ENCODE data around the gene SLC17A2. TPM values are rescaled to one million over a fixed set of nuclear protein-coding genes. Genes with fewer than 3 reads are reported as not detected.

SLC17A2 gene
- total and polyA plus RNA-seq, 7 donors: not detected

DNA sequence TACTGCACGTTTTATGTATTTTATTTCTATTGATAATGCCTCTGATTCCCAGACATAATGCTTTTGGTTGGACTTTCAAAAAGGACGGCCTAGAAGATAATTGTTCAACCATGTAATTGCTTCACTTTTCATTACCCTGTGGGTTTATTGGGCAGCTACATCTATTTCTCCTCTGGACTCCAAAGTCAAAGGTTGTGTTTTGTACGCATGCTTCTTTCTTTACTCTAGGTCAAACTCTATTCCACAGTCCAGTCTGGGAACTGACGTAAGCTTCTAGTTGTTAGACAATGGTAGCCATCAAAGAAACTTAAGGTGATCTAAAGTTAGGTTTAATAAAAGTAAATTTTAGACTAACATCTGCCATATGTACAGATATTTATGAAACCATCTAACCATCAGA, 49.9 kb downstream of the SLC17A2 start:
- Histone ChIP-seq H3K4me3 (no peak overlapping the region), H3K4me1 (no peaks in the 10 kb centered on the region), H3K27ac (no peak overlapping the region), H3K27me3 (ENCODE audit: insufficient read depth in 3 of 3, low read length in 2 of 3) (no peaks in the 10 kb centered on the region), H3K9me3 (no peaks in the 10 kb centered on the region), H3K36me3 (ENCODE audit: insufficient read depth in 1 of 2, low read depth in 1 of 2) (no peaks in the 10 kb centered on the region)
- DNase-seq (no peak), ATAC-seq (no peak)
- intact Hi-C loops (cut with DNase I): no loop called here
- 86 to 90% (median 88%) methylated on average over 4 of the region's 4 CpGs for WGBS, 3 donors
- TF ChIP-seq, protein P1, sequence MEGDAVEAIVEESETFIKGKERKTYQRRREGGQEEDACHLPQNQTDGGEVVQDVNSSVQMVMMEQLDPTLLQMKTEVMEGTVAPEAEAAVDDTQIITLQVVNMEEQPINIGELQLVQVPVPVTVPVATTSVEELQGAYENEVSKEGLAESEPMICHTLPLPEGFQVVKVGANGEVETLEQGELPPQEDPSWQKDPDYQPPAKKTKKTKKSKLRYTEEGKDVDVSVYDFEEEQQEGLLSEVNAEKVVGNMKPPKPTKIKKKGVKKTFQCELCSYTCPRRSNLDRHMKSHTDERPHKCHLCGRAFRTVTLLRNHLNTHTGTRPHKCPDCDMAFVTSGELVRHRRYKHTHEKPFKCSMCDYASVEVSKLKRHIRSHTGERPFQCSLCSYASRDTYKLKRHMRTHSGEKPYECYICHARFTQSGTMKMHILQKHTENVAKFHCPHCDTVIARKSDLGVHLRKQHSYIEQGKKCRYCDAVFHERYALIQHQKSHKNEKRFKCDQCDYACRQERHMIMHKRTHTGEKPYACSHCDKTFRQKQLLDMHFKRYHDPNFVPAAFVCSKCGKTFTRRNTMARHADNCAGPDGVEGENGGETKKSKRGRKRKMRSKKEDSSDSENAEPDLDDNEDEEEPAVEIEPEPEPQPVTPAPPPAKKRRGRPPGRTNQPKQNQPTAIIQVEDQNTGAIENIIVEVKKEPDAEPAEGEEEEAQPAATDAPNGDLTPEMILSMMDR (IDR thresholded peaks at IDR 0.05): no peak

DNA sequence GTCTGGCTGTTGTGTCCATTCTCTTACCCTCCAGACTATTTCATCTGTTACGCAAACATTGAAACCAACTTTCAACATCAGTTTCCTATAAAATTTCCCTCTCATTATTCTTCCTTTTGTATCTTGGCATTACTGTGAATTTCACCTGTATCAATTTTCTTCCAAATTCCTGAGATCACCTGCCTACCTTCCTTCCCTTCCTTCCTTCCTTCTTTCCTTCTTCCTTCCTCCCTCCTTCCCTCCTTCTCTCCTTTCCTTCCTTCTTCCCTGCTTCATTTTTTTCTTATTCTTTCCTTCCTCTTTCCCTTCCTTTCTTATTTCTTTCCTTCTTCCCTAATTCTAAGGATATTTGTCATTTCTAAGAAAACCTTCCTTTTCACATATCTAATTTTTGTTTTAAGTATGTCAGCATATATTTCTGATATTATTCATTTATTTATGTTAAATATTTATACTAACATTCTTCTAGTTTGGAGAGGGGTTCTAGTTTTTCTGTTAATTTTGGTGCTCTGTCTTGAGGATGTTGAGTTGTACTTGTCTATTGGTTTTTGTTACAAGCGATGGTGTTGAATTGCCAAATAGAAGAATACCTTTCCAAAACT, 51.7 kb downstream of the SLC17A2 start:
- Histone ChIP-seq H3K27me3 (ENCODE audit: insufficient read depth in 3 of 3, low read length in 2 of 3) (no peaks in the 10 kb centered on the region), H3K9me3 (no peaks in the 10 kb centered on the region), H3K36me3 (ENCODE audit: insufficient read depth in 1 of 2, low read depth in 1 of 2) (no peaks in the 10 kb centered on the region), H3K27ac (no peak overlapping the region), H3K4me3 (no peak overlapping the region), H3K4me1 (no peaks in the 10 kb centered on the region)
- DNase-seq (no peak), ATAC-seq (no peak)
- WGBS, 3 donors: 97% methylated on average over 2 of the region's 2 CpGs
- TF ChIP-seq, protein P1 (IDR thresholded peaks at IDR 0.05): no peak
- intact Hi-C loops (cut with DNase I): no loop called here

DNA sequence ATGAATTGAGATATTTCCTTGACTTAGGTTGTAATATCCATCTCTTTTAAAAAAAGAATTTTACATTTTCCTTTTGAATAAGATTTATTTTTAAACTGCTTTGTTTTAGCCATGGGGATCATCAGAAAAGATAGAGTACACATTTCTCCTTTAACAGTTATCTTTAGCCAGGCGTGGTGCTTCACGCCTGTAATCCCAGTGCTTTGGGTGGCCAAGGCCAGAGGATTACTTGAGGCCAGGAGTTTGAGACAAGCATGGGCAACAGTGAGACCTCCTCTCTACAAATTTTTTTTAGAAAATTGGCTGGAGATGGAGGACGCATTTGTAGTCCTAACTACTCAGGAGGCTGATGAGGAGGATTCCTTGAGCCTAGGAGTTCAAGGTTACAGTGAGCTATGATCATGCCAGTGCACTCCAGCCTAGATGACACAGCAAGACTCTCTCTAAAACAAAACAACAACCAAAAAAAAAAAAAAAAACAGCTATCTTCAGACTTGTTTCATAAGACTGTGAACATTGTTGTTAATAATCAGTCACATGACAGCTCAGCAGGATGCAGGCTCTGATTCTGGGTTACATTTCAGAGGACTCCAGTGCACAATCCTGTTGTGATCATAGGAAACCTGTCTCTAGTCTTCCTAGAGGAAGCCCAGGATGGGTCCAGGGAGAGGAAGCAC, 54.4 kb downstream of the SLC17A2 start:
- intact Hi-C loops (cut with DNase I): no loop called here
- Histone ChIP-seq H3K27ac (no peak overlapping the region), H3K36me3 (ENCODE audit: insufficient read depth in 1 of 2, low read depth in 1 of 2) (no peaks in the 10 kb centered on the region), H3K4me3 (no peak overlapping the region), H3K9me3 (no peaks in the 10 kb centered on the region), H3K4me1 (no peaks in the 10 kb centered on the region), H3K27me3 (ENCODE audit: insufficient read depth in 3 of 3, low read length in 2 of 3) (no peaks in the 10 kb centered on the region)
- DNase-seq (no peak), ATAC-seq (no peak)
- 59 to 71% (median 59%) methylated on average over 3 of the region's 3 CpGs for WGBS, 3 donors
- TF ChIP-seq, protein P1 (IDR thresholded peaks at IDR 0.05): no peak

DNA sequence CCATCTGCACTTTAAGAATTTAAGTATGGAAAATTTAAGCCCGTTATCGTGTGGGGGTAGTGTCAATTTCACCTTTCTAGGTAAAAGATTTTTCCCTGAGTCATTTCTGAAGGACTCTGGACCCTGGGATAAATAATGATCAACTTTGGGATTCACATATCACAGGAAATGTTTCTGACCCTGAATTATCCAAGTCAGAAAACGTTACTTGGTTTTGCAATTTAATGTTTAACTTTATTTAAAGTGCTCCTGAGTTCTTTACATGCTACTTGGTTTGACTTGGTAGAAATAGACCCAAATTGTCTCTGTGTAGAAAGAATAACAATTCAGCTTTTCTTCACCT, 55.0 kb downstream of the SLC17A2 start:
- Histone ChIP-seq H3K4me1 (no peaks in the 10 kb centered on the region), H3K9me3 (no peaks in the 10 kb centered on the region), H3K27ac (no peak overlapping the region), H3K4me3 (no peak overlapping the region), H3K27me3 (ENCODE audit: insufficient read depth in 3 of 3, low read length in 2 of 3) (no peaks in the 10 kb centered on the region), H3K36me3 (ENCODE audit: insufficient read depth in 1 of 2, low read depth in 1 of 2) (no peaks in the 10 kb centered on the region)
- TF ChIP-seq, protein P1 (IDR thresholded peaks at IDR 0.05): no peak
- intact Hi-C loops (cut with DNase I): no loop called here
- 62 to 72% (median 69%) methylated on average over 3 of the region's 3 CpGs for WGBS, 3 donors
- ATAC-seq: no peak
- DNase-seq: no peak

Measured in psoas muscle (tissue), 8 donors.